ENCODE results near the gene OBSCN.

The OBSCN gene

GRCh38 chr1:228410015-228410414 lies 202.2 kb downstream of the OBSCN start:
- DNase-seq (ENCODE audit: low read depth), result peak; percentile 14
- no peak overlapping the region for H3K4me3 ChIP-seq (ENCODE audit: low read depth, low read length)

GRCh38 chr1:228410671-228411070 lies 202.8 kb downstream of the OBSCN start:
- no peak overlapping the region for H3K4me3 ChIP-seq (ENCODE audit: low read depth, low read length)
- no peak for DNase-seq (ENCODE audit: low read depth)

DNA sequence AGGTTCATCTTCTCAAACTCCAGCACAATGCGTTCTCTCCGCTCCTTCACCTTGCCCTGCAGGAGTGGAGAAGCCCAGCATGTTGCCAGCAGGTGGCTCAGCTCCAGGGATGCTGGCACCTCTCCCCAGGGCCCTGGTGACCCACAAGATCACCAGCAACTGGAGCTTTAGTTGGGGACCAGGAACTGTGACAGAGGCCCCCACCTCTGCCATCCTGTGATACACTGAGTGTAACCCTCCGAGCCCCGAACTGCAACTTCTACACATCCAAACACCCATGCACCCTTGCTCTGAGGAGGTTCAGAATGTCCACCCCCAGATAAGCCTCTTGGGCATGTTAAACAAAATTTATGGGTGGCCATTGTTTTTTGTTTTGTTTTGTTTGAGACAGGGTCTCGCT lies 203.3 kb downstream of the OBSCN start:
- DNase-seq (ENCODE audit: low read depth), result no peak
- H3K4me3 ChIP-seq (ENCODE audit: low read depth, low read length), result no peak overlapping the region

DNA sequence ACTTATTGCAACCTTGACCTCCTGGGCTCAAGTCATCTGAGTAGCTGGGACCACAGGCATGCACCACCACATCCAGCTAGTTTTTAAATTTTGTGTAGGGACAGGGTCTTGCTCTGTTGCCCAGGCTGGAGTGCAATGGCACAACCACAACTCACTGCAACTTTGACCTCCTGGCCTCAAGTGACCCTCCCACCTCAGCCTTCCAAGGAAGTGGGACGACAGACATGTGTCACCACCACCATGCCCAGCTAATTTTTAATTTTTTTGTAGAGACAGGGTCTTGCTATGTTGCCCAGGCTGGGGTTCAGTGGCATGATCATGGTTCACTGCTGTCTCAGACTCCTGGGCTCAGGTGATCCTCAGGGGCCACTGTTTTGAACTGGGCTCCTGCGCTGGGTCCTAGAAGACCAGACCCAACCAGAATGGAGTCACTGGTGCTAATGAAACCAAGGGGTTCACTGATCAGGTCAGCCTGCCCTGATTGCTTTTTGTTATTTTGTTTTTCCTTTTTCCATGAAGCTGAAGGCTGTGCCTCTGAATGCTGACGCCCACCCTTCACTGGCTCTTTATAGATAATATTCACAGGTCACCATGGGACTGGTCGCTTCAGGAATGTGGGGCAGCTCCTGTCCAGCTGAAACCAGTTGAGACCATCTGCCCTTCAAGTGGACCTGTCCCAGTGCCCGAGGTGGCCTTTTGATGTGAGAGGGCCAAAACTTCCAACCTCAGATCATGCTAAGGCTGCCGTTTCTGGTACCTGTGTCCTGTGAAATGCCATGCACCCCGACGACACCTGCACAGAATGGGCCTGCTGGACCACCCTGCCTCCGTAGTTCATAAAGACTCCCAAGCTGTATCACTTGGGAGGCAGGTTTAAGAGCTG lies 203.9 kb downstream of the OBSCN start:
- no peak for DNase-seq (ENCODE audit: low read depth)
- no peak overlapping the region for H3K4me3 ChIP-seq (ENCODE audit: low read depth, low read length)

DNA sequence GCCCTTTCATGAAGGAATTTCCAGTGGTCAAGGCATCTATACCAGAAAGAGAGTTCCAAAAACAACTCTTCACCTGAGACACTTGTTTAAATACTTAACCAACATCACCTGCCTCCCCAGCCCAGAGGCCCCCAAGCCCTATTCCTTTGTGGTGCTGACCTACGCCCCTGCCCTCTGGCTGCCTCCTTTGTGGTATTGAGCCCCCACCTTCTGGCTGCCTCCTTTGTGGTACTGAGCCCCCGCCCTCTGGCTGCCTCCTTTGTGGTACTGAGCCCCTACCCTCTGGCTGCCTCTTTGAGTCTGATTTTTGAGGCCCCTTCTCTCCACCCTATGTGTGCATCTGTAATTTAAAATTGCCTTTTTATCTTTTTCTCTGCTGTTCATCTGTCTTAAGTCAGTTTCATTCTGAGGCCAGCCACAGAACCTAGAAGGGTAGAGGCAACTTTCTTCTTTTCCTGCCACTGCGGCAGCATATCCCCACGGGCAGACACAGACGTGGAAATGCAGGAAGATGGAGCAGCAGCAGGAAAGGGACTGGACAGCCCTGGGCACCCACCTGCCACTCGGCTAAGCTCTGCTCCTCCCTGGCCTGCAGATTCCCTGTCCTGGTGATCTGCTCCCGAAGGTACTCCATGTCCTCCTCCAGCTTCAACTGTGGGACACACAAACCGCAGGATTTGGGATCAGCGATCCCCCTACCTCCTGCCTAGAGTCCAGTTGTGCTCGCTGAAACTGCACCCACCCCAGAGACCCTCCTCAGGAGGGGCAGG lies 205.6 kb downstream of the OBSCN start:
- no peak overlapping the region for H3K4me3 ChIP-seq (ENCODE audit: low read depth, low read length)
- DNase-seq (ENCODE audit: low read depth), result no peak

GRCh38 chr1:228414511-228415211 lies 206.8 kb downstream of the OBSCN start:
- no peak for DNase-seq (ENCODE audit: low read depth)
- H3K4me3 ChIP-seq (ENCODE audit: low read depth, low read length), result no peak overlapping the region

GRCh38 chr1:228415221-228415620 lies 207.4 kb downstream of the OBSCN start:
- no peak for DNase-seq (ENCODE audit: low read depth)
- H3K4me3 ChIP-seq (ENCODE audit: low read depth, low read length), result no peak overlapping the region

DNA sequence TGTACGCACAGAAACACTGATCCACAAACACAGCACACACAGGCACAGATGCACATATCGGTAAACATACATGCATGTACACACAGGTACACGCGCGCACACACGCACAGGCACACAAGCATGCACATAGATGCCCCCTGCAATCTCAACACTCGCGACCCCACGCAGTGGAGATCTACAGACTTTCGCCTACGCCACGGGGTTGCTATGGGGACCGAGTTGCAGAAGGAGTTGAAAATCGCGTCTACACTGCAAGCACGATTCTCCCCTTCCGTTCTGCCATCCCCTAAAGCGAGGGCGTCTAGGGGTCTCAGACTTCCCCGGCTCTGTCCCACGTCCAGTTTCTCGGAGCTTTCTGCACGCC lies 208.0 kb downstream of the OBSCN start:
- no peak for DNase-seq (ENCODE audit: low read depth)
- H3K4me3 ChIP-seq (ENCODE audit: low read depth, low read length), result peak overlapping the region; percentile 45

DNA sequence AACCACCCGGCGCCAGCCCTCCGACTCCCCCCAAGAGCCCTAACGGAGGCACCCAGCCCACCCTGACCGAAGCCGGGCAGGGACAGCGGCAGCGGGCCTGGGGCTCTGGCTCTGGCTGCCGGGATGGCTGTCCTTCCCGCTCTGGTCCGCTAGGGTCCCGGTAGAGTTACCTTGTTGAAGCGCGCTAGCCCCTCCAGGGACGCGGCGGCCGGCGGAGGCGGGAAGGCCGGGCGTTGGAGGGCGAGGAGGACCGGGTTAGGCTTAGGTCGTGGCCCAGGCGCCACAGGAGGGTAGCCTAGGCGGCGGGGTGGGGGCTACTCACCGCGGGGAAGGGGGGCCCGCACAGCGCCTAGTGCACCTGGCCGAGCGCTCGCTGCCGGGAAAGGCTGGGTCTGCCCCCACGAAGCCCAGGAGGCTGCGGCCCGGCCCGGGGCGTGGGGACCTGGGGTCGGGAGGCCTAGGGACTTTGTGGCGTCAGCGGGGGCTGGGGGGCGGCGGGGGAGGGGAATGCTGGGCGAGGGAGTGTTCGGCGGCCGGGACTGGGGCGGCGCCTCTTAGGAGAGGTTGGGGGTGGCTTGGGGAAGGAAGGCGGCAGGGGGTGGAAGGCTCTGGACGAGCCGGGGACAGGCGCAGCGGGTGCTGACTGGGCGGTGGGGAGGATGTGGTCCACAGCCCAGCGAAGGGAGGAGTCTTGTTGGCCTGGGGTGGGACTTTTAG lies 208.5 kb downstream of the OBSCN start, which contains the start of gene TRIM17:
Gene TRIM17 (minus strand): TSS at position 645 of the 717 bp plus-strand sequence. CDS start 1,789 bp downstream, outside the sequence.
- no peak for DNase-seq (ENCODE audit: low read depth)

GRCh38 chr1:228417061-228417460 lies 209.2 kb downstream of the OBSCN start:
- H3K4me3 ChIP-seq (ENCODE audit: low read depth, low read length), result no peak overlapping the region

More for the DNA sequence above, 208.5 kb downstream of the OBSCN start, which contains the start of gene TRIM17:
- peak within 1 kb of the TSS; percentile 45 for H3K4me3 ChIP-seq (ENCODE audit: low read depth, low read length)

GRCh38 chr1:228417483-228418203 lies 209.8 kb downstream of the OBSCN start:
- no peak for DNase-seq (ENCODE audit: low read depth)
- no peak overlapping the region for H3K4me3 ChIP-seq (ENCODE audit: low read depth, low read length)

More at GRCh38 chr1:228417061-228417460, 209.2 kb downstream of the OBSCN start:
- DNase-seq (ENCODE audit: low read depth), result no peak

DNA sequence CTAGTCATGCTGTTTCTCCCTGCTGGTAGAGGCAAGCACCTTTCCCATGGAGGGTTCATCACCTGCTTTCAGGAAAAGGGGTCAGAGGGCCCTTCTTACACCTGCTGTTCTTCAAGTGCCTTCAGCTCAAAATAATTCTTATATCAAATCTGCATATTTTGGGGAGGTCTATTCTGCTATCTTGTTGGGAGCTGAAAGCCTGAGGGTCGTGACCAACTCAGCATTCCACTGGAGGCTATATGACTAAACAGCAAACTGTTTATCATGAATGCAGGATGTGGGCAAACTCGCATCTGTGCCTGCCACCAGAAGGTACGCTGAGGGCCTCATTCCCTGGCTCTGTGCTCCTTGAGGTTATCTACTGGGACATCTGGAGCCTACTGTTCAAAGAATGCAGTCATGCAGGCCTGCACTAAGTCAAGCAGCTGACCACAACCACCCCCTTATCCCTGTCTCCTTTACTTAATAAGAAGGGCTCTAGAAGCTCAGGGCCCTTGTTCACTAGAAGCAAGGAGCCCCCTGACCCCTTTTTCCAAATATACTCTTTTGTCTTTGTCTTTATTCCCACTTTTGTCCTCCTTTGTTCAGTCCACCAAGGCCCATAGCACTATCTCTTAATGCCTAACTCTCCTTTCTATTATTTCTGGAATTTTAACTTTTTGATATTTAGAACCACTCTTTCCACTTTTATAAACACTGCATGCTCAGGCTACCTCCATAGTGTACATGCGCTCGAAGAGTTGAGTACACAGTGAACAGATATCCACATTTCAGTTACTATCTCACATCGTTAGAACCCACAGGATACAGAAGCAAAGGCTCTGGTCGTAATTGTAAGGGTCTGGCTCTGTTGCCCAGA lies 213.4 kb downstream of the OBSCN start:
- no peak overlapping the region for H3K4me3 ChIP-seq (ENCODE audit: low read depth, low read length)
- DNase-seq (ENCODE audit: low read depth), result no peak

- no peak overlapping the region for H3K4me3 ChIP-seq (ENCODE audit: low read depth, low read length)
- DNase-seq (ENCODE audit: low read depth), result no peak
These were observed 215.7 kb downstream of the OBSCN start for GRCh38 chr1:228423404-228424053.

- no peak for DNase-seq (ENCODE audit: low read depth)
- no peak overlapping the region for H3K4me3 ChIP-seq (ENCODE audit: low read depth, low read length)
These were observed 217.1 kb downstream of the OBSCN start for GRCh38 chr1:228424685-228425660.

DNA sequence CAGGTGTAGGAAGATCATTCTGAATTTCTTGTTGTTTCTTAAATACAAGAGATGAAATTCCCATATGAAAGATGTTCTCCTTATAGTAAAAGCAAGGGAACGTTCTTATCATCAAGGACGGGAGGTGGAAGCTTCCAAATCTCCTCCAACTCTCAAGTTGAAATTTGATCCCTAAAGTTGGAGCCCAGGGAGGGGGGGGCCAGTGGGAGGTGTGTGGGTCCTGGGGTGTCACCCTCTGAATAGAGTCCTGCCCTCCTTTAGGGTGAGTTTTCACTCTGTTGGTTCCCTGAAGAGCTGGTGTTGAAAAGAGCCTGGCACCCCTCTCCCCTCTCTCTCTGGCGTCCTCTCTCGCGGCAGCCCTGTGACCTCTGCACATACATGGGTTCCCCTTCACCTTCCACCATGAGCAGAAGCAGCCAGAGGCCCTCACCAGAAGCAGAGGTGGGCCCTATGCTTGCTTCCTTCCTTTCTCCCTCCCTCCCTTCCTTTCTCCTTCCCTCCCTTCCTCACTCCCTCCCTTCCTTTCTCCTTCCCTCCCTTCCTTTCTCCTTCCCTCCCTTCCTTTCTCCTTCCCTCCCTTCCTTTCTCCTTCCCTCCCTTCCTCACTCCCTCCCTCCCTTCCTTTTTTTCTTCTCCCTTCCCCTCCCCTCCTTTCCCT lies 218.8 kb downstream of the OBSCN start:
- DNase-seq (ENCODE audit: low read depth), result no peak
- no peak overlapping the region for H3K4me3 ChIP-seq (ENCODE audit: low read depth, low read length)

- no peak overlapping the region for H3K4me3 ChIP-seq (ENCODE audit: low read depth, low read length)
- no peak for DNase-seq (ENCODE audit: low read depth)
These were observed 220.6 kb downstream of the OBSCN start for GRCh38 chr1:228428412-228428811.

All from skeletal muscle cell (primary cell).